Measurements from ENCODE around the gene COCH. TPM values are rescaled to one million over a fixed set of nuclear protein-coding genes. Genes with fewer than 3 reads are reported as not detected.
"Not testable (repeated sequence)": the region's sequence is repeated elsewhere in the genome, so short reads cannot be mapped to it uniquely, and the experiment has no call there.

The COCH gene
- total RNA-seq, 1 donor from 2014 or later, result 0.12 TPM

DNA sequence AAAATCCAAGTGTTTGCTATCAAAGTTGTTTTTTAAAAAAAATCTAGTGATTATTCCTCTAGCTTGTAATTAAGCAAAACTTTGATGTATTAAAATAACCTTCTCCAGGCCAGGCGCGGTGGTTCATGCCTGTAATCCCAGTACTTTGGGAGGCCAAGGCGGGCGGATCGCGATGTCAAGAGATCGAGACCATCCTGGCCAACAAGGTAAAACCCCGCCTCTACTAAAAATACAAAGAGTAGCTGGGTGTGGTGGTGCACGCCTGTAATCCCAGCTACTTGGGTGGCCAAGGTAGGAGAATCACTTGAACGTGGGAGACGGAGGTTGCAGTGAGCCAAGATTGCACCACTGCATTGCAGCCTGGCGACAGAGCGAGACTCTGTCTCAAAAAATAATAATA lies 59.6 kb downstream of the COCH start:
- not testable (repeated sequence) for ATAC-seq

DNA sequence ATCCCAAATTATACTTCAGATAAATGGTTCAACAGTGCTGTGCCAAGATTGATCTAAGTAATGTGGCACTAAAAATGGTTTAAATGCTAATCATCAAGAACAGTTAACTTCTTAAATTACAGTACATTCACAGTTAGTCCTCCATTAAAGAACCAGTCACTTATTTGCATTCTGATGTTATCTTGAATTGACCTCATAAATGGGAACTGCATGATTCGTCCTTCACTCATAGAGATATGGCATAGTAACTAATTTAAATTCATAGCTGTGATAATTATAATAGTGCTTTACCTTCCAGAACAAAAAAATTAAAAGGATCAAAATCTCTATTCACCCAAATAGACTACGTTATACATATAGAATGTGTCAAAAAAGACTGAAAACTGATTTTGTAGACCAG lies 61.1 kb downstream of the COCH start:
- no peak for ATAC-seq

DNA sequence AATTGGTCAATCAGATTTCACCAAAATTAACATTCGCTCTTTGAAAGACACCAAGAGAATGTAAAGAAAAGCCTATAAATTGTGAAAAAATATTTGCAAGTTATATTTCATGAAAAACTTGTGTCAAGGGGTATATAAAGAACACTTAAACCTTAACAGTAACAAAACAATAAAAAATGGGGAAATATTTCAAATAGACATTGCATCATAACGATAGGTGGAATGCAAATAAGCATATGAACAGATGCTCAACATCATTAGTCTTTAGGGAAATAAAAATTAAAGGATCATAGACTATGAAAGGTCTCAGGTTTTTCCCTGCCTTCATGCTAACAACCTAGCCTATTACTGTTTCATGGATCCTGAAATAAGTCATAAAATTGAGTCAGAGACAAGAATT lies 64.3 kb downstream of the COCH start:
- ATAC-seq, result no peak

Other genes with a start within 250 kb of the COCH start
- gene AP4S1, start 151.1 kb downstream of the COCH start, total RNA-seq, result 5.1 TPM
- 24.5 TPM for gene STRN3, start 151.8 kb downstream of the COCH start, total RNA-seq

Data from esophagus mucosa (tissue), 1 donor.